Sigmoid colon (tissue), 7 donors: ENCODE measurements around the gene HOXA2. TPM values are rescaled to one million over a fixed set of nuclear protein-coding genes. Genes with fewer than 3 reads are reported as not detected.

Source experiments
- DNase-seq: peaks from one replicate; pipeline ENCODE4 v3.0.0-alpha.2; 2019
- H3K27ac ChIP-seq, 4 donors: fragments of 200-600 bp; sonication (generic); one replicate each; pipeline ENCODE4 v1.5.1; 2016 to 2019; ENCODE audit warnings: mild to moderate bottlenecking in 1 of 4
- H3K27me3 ChIP-seq, 3 donors: fragments of 200-600 bp; sonication (generic); one replicate each; pipeline ENCODE4 v1.5.1; 2019; ENCODE audit warnings: mild to moderate bottlenecking in 1 of 3
- H3K36me3 ChIP-seq, 4 donors: fragments of 200-600 bp; sonication (generic); one replicate each; pipeline ENCODE4 v1.5.1; 2016 to 2019
- H3K4me1 ChIP-seq, 4 donors: fragments of 200-600 bp; sonication (generic); one replicate each; pipeline ENCODE4 v1.5.1; 2017 to 2019
- H3K4me3 ChIP-seq, 4 donors: fragments of 200-600 bp; sonication (generic); one replicate each; pipeline ENCODE4 v1.5.1; 2017 to 2019; ENCODE audit warnings: mild to moderate bottlenecking in 2 of 4, moderate library complexity in 1 of 4
- H3K9me3 ChIP-seq, 4 donors: fragments of 200-600 bp in 3 of 4; sonication (generic) in 3 of 4; one replicate each; pipeline versions ENCODE4 v1.5.1 to v1.6.1; 2013 to 2019
- EP300 ChIP-seq, 4 donors: sonication (generic); formaldehyde crosslinking; IDR thresholded peaks; one replicate each; pipeline ENCODE4 v1.6.1; 2017; ENCODE audit warnings: antibody characterized with exemption in 4 of 4
- POLR2A ChIP-seq, 2 donors: fragments of 450-650 bp; IDR thresholded peaks; one replicate each; pipeline ENCODE4 v1.6.1; 2016; ENCODE audit warnings: antibody characterized with exemption in 2 of 2, mild to moderate bottlenecking in 2 of 2, moderate library complexity in 2 of 2
- POLR2AphosphoS5 ChIP-seq, 4 donors: sonication (generic); formaldehyde crosslinking; IDR thresholded peaks; one replicate each; pipeline ENCODE4 v1.6.1; 2017; ENCODE audit warnings: antibody characterized with exemption in 4 of 4
- WGBS, 2 donors: extraction: QIAGEN DNeasy Blood & Tissue Kit; methylation state at CpG; one replicate each; pipeline ENCODE4 v1.1.7; 2013; 5-methylcytosine and 5-hydroxymethylcytosine counted together
- intact Hi-C: fragments of 100-400 bp; cut with DNase I; formaldehyde crosslinking; loops from one replicate; pipeline ENCODE4 v1.15.1; 2023
- polyA plus RNA-seq, 3 donors: library from polyadenylated mRNA; stranded (reverse); fragments of 200-250 nt; gene quantifications; one replicate each; pipeline ENCODE4 v1.2.3, GENCODE V29; 2013
- total RNA-seq, 4 donors: library from RNA; depleted of rRNA; stranded (reverse); fragments of >200 nt; gene quantifications; one replicate each; pipeline ENCODE4 v1.1.0, GENCODE V29; 2016
- TF ChIP-seq, protein P1 (sequence below), 4 experiments: fragments of 450-650 bp in 3 of 4; fragments of 200-600 bp in 1 of 4; IDR thresholded peaks; one replicate each; pipeline ENCODE4 v1.5.1; 2016 to 2019; ENCODE audit warnings: antibody characterized with exemption in 4 of 4, mild to moderate bottlenecking in 3 of 4, moderate library complexity in 2 of 4
- donor health status: healthy with polysubstance abuse.
- donor health status: Bipolar disorder and iron deficiency.
- donor health status: healthy.

Gene HOXA2
- total and polyA plus RNA-seq, 7 donors: 0.60 to 4.3 (median 1.9) TPM

DNA sequence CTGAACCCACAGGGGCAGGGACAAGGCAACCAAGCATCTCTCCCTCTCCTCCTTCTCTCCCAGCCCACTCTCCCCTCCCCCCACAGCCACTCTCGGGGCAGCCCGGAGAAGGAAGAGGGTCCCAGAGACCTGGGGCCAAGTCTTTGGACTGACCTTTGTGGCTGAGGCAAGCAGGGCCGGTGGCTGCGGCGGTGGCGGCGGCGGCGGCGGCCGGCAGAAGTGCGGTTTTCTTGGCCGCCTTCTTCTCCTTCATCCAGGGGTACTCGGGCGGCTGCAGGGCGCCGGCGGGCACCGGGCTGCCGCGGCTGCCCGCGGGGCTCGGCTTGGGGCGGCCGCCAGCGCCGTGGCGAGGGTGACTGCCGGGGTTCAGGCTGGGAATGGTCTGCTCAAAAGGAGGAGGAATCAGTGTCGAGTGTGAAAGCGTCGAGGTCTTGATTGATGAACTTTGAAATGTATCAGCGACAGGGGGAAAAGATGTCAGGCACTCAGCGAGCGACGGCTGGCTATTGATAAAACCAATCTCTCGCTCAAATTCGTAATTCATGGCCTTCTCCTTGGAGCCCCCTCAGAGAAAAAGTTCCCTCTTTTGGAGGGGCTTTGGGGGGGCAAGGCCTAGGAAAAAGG, 414 bp downstream of the HOXA2 start:
- no peaks in the 10 kb centered on the region for H3K27me3 ChIP-seq
- intact Hi-C loops: loop anchor here (5.0 kb wide), 1 partner anchor 65 kb away; the partner anchor contains the start of gene HOXA9
- no peaks in the 10 kb centered on the region for H3K36me3 ChIP-seq
- WGBS, 2 donors: 12 to 14% methylated on average over 39 of the region's 39 CpGs
- H3K27ac ChIP-seq: peak overlapping the region; percentile 93 to 99 (median 94)
- no peaks in the 10 kb centered on the region for H3K9me3 ChIP-seq
- H3K4me1 ChIP-seq: peaks cover 0 to 64% (median 29%) of the 10 kb centered on the region in 4 donors
- peak; percentile 74 for DNase-seq
- TF ChIP-seq EP300 (IDR thresholded peaks at IDR 0.05) (no peak), POLR2AphosphoS5 (IDR thresholded peaks at IDR 0.05) (peak in 1 of 4 donors; percentile 1)
- H3K4me3 ChIP-seq: peak overlapping the region; percentile 34 to 53 (median 44)

- TF ChIP-seq POLR2A (IDR thresholded peaks at IDR 0.05): no peak
- TF ChIP-seq POLR2AphosphoS5 (IDR thresholded peaks at IDR 0.05): peak; percentile 1 to 40 (median 35)
- H3K27me3 ChIP-seq: no peaks in the 10 kb centered on the region
- intact Hi-C loops: loop anchor here (5.0 kb wide), 1 partner anchor 66 kb away; the partner anchor contains the start of gene HOXA9
- no peaks in the 10 kb centered on the region for H3K9me3 ChIP-seq
- H3K36me3 ChIP-seq: no peaks in the 10 kb centered on the region
- H3K4me1 ChIP-seq: peaks cover 0 to 63% (median 32%) of the 10 kb centered on the region in 4 donors
- peak overlapping the region; percentile 93 to 99 (median 94) for H3K27ac ChIP-seq
- 22 to 55% methylated on average over 25 of the region's 25 CpGs for WGBS, 2 donors
- peak overlapping the region; percentile 34 to 53 (median 44) for H3K4me3 ChIP-seq
- DNase-seq: peak; percentile 78
Observed at GRCh38 chr7:27101171-27101956, 1.1 kb downstream of the HOXA2 start.

DNA sequence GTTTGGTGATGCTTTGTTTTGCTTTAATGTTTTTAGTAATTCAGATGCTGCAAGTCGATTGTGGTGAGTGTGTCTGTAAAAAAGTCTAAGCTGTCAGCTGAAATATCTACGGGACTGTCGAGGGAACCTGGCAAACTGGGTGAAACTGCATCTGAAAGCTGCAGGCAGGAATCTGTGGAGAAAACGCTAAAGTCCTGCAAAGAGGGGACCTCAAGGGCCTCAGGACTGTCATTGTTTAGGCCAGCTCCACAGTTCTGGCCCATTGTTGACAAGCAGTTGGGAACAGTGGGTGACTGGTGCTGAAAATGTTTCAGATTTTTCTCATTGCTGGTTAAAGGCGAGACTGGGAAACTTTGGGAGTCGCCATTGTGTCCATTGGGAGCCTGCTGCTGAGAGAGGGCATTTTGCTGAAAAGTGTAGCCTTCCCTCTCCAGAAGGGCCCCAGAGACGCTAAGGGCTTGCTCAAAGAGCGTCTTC, 1.8 kb downstream of the HOXA2 start:
- peak overlapping the region; percentile 93 to 99 (median 94) for H3K27ac ChIP-seq
- 19 to 61% methylated on average over 8 of the region's 8 CpGs for WGBS, 2 donors
- H3K36me3 ChIP-seq: no peaks in the 10 kb centered on the region
- intact Hi-C loops: loop anchor here (5.0 kb wide), 1 partner anchor 67 kb away; the partner anchor contains the start of gene HOXA9
- TF ChIP-seq, protein P1, sequence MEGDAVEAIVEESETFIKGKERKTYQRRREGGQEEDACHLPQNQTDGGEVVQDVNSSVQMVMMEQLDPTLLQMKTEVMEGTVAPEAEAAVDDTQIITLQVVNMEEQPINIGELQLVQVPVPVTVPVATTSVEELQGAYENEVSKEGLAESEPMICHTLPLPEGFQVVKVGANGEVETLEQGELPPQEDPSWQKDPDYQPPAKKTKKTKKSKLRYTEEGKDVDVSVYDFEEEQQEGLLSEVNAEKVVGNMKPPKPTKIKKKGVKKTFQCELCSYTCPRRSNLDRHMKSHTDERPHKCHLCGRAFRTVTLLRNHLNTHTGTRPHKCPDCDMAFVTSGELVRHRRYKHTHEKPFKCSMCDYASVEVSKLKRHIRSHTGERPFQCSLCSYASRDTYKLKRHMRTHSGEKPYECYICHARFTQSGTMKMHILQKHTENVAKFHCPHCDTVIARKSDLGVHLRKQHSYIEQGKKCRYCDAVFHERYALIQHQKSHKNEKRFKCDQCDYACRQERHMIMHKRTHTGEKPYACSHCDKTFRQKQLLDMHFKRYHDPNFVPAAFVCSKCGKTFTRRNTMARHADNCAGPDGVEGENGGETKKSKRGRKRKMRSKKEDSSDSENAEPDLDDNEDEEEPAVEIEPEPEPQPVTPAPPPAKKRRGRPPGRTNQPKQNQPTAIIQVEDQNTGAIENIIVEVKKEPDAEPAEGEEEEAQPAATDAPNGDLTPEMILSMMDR (IDR thresholded peaks at IDR 0.05): no peak
- TF ChIP-seq EP300 (IDR thresholded peaks at IDR 0.05) (no peak), POLR2AphosphoS5 (IDR thresholded peaks at IDR 0.05) (peak in 2 of 4 donors; percentile 9 to 27), POLR2A (IDR thresholded peaks at IDR 0.05) (no peak)
- peaks cover 0 to 56% (median 30%) of the 10 kb centered on the region in 4 donors for H3K4me1 ChIP-seq
- no peaks in the 10 kb centered on the region for H3K9me3 ChIP-seq
- no peaks in the 10 kb centered on the region for H3K27me3 ChIP-seq
- peak overlapping the region; percentile 34 to 53 (median 44) for H3K4me3 ChIP-seq
- DNase-seq: no peak

DNA sequence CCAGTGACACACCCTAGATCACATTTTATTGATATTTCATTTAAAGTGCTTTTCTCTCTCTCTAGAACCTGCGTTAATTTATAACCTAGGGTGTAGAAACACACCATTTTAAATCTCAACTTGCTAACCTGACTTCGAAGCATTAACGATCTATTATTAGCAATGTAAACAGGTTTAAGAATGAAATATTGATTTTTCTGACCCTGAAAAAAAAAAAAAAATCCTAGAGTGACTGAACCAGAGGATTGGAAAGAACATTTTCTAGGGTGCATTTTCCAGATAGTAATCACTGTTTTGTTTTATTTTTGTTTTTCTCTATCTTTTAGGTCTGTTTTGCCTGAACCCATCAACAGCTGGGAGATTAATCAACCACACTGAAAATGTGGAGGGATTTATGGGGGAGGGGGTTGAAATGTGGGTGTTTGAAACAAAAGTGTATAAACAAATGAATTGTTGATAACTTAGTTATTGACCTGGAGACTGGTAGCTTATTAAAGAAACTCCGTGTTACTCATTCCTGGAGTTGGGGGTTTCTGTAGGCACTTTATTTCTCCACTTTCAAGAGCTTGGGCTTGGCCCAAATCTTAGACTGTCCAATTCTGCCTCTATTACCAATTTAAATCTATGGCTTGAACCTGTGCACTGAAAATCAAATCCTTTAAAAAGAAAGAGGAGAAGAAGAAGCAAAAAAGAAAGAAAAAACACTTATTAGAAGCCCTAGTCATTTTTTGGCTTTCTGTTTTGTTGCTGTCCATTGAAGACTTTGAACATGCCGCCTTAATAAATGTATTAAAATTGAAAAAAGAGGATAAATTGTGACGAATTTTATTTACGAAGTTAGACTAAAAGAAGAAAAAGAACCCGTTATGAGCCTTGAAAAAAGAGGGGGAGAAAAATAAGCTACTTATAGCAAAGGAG, 2.8 kb downstream of the HOXA2 start:
- no peak for DNase-seq
- Histone ChIP-seq H3K4me1 (peaks cover 0 to 52% (median 30%) of the 10 kb centered on the region in 4 donors), H3K36me3 (no peaks in the 10 kb centered on the region), H3K27ac (peak overlapping the region; percentile 93 to 99 (median 94)), H3K9me3 (no peaks in the 10 kb centered on the region), H3K4me3 (peak overlapping the region in 2 of 4 donors; percentile 91 to 93), H3K27me3 (no peaks in the 10 kb centered on the region)
- TF ChIP-seq EP300 (IDR thresholded peaks at IDR 0.05) (no peak), POLR2A (IDR thresholded peaks at IDR 0.05) (no peak), POLR2AphosphoS5 (IDR thresholded peaks at IDR 0.05) (no peak)
- TF ChIP-seq, protein P1 (IDR thresholded peaks at IDR 0.05): no peak
- intact Hi-C loops: loop anchor here (2.0 to 10.0 kb wide), 5 partner anchors 31 to 1235 kb away; partner anchors contain the start of genes CBX3, HNRNPA2B1, HOXA4 and HOXA9
- WGBS, 2 donors: 36 to 72% methylated on average over 8 of the region's 8 CpGs
